ENCODE data around the gene RELL1. TPM values are rescaled to one million over a fixed set of nuclear protein-coding genes. Genes with fewer than 3 reads are reported as not detected.

RELL1 gene
- polyA plus RNA-seq, 1 donor from 2014 or later, result 0.47 TPM

GRCh38 chr4:37612811-37613210 lies 73.4 kb downstream of the RELL1 start:
- Histone ChIP-seq H4K20me1 (ENCODE audit: insufficient read depth) (no peaks in the 10 kb centered on the region), H2AFZ (ENCODE audit: low read depth, low read length) (no peak overlapping the region), H3K9me2 (ENCODE audit: insufficient read depth, low read length) (no peaks in the 10 kb centered on the region), H3K27me3 (ENCODE audit: insufficient read depth, low read depth, low read length) (no peaks in the 10 kb centered on the region), H3K4me2 (ENCODE audit: low read length) (no peak overlapping the region), H3K4me3 (ENCODE audit: low read length) (no peak overlapping the region), H3K27ac (ENCODE audit: low read length) (no peak overlapping the region), H3K9me3 (ENCODE audit: low read length) (no peaks in the 10 kb centered on the region), H3F3A (ENCODE audit: insufficient read depth, low read length, poor library complexity, severe bottlenecking) (no peaks in the 10 kb centered on the region), H3K9ac (ENCODE audit: low read length) (no peak overlapping the region), H3K36me3 (ENCODE audit: insufficient read depth, low read length) (no peaks in the 10 kb centered on the region), H3K79me2 (replicated peaks; ENCODE audit: insufficient read depth, low read length) (no peaks in the 10 kb centered on the region)
- no peak for TF ChIP-seq POLR2AphosphoS5 (IDR thresholded peaks at IDR 0.05)

GRCh38 chr4:37609626-37610025 lies 76.5 kb downstream of the RELL1 start:
- H3K9me3 ChIP-seq (ENCODE audit: low read length), result no peaks in the 10 kb centered on the region
- TF ChIP-seq CTCF (IDR thresholded peaks at IDR 0.05; ENCODE audit: poor library complexity, severe bottlenecking), result no peak
- no peak for TF ChIP-seq RAD21 (conservative IDR thresholded peaks at IDR 0.05)
- no peaks in the 10 kb centered on the region for H3F3A ChIP-seq (ENCODE audit: insufficient read depth, low read length, poor library complexity, severe bottlenecking)
- no peak overlapping the region for H3K27ac ChIP-seq (ENCODE audit: low read length)
- H3K79me2 ChIP-seq (replicated peaks; ENCODE audit: insufficient read depth, low read length), result no peaks in the 10 kb centered on the region
- no peak overlapping the region for H3K4me2 ChIP-seq (ENCODE audit: low read length)
- no peak overlapping the region for H2AFZ ChIP-seq (ENCODE audit: low read depth, low read length)
- no peaks in the 10 kb centered on the region for H3K9me2 ChIP-seq (ENCODE audit: insufficient read depth, low read length)
- H4K20me1 ChIP-seq (ENCODE audit: insufficient read depth), result no peaks in the 10 kb centered on the region
- no peaks in the 10 kb centered on the region for H3K36me3 ChIP-seq (ENCODE audit: insufficient read depth, low read length)
- no peak overlapping the region for H3K9ac ChIP-seq (ENCODE audit: low read length)
- H3K27me3 ChIP-seq (ENCODE audit: insufficient read depth, low read depth, low read length), result no peaks in the 10 kb centered on the region
- H3K4me3 ChIP-seq (ENCODE audit: low read length), result no peak overlapping the region

- no peaks in the 10 kb centered on the region for H4K20me1 ChIP-seq (ENCODE audit: insufficient read depth)
- no peaks in the 10 kb centered on the region for H3K9me2 ChIP-seq (ENCODE audit: insufficient read depth, low read length)
- no peak overlapping the region for H3K27ac ChIP-seq (ENCODE audit: low read length)
- no peaks in the 10 kb centered on the region for H3K36me3 ChIP-seq (ENCODE audit: insufficient read depth, low read length)
- no peak overlapping the region for H3K9ac ChIP-seq (ENCODE audit: low read length)
- H3F3A ChIP-seq (ENCODE audit: insufficient read depth, low read length, poor library complexity, severe bottlenecking), result no peaks in the 10 kb centered on the region
- no peaks in the 10 kb centered on the region for H3K27me3 ChIP-seq (ENCODE audit: insufficient read depth, low read depth, low read length)
- no peak overlapping the region for H3K4me3 ChIP-seq (ENCODE audit: low read length)
- no peak for TF ChIP-seq TAF1 (IDR thresholded peaks at IDR 0.05; ENCODE audit: low read depth)
- no peak for TF ChIP-seq MXI1 (conservative IDR thresholded peaks at IDR 0.05; ENCODE audit: poor library complexity, severe bottlenecking)
- no peak for TF ChIP-seq REST (IDR thresholded peaks at IDR 0.05; ENCODE audit: borderline replicate concordance)
- TF ChIP-seq EZH2 (IDR thresholded peaks at IDR 0.05; ENCODE audit: borderline replicate concordance, insufficient read depth, low read length, poor library complexity, severe bottlenecking), result no peak
- TF ChIP-seq SMC3 (conservative IDR thresholded peaks at IDR 0.05; ENCODE audit: poor library complexity), result no peak
- TF ChIP-seq RAD21 (conservative IDR thresholded peaks at IDR 0.05), result no peak
- TF ChIP-seq CTCF (IDR thresholded peaks at IDR 0.05; ENCODE audit: poor library complexity, severe bottlenecking), result no peak
- no peak for TF ChIP-seq EP300 (conservative IDR thresholded peaks at IDR 0.05; ENCODE audit: poor library complexity, severe bottlenecking)
- TF ChIP-seq POLR2AphosphoS5 (IDR thresholded peaks at IDR 0.05), result no peak
- no peaks in the 10 kb centered on the region for H3K9me3 ChIP-seq (ENCODE audit: low read length)
- H2AFZ ChIP-seq (ENCODE audit: low read depth, low read length), result no peak overlapping the region
- no peak overlapping the region for H3K4me2 ChIP-seq (ENCODE audit: low read length)
- H3K79me2 ChIP-seq (replicated peaks; ENCODE audit: insufficient read depth, low read length), result no peaks in the 10 kb centered on the region
Measured at GRCh38 chr4:37607018-37607417, 79.2 kb downstream of the RELL1 start.

Measured in neural cell (in vitro differentiated cells).